GM23338 (cell line): ENCODE measurements around the gene CHCHD6. TPM values are rescaled to one million over a fixed set of nuclear protein-coding genes. Genes with fewer than 3 reads are reported as not detected.

Experiments
- ATAC-seq: fragments of 200-7000 bp; cut with Tn5 transposase; 3 replicates; pipeline ENCODE4 v1.9.1; 2020
- DNase-seq: peaks from one replicate; pipeline ENCODE4 v3.0.0-alpha.2; 2015; ENCODE audit warnings: low spot score
- H2AFZ ChIP-seq: fragments of 200-600 bp; sonication (generic); 2 replicates; pipeline ENCODE4 v1.8.0; 2016; ENCODE audit warnings: antibody characterized with exemption, mild to moderate bottlenecking, moderate library complexity
- H3F3A ChIP-seq: fragments of 200-600 bp; sonication (generic); replicated peaks from 2 replicates; pipeline ENCODE4 v1.8.0; 2017; ENCODE audit warnings: antibody characterized with exemption, mixed run types, low read depth
- H3K27ac ChIP-seq: fragments of 200-600 bp; sonication (generic); 2 replicates; pipeline ENCODE4 v1.6.1; 2016; ENCODE audit warnings: low read depth
- H3K27me3 ChIP-seq: fragments of 200-600 bp; sonication (generic); 2 replicates; pipeline ENCODE4 v1.8.0; 2016; ENCODE audit warnings: mild to moderate bottlenecking, mixed run types, moderate library complexity; ENCODE audit not compliant: insufficient read depth
- H3K36me3 ChIP-seq: fragments of 200-600 bp; sonication (generic); 2 replicates; pipeline ENCODE4 v1.8.0; 2016; ENCODE audit warnings: mild to moderate bottlenecking; ENCODE audit not compliant: insufficient read depth
- H3K4me1 ChIP-seq: fragments of 200-600 bp; sonication (generic); 2 replicates; pipeline ENCODE4 v1.8.0; 2016; ENCODE audit warnings: mild to moderate bottlenecking, moderate library complexity; ENCODE audit not compliant: insufficient read depth
- H3K4me2 ChIP-seq: fragments of 200-600 bp; sonication (generic); 2 replicates; pipeline ENCODE4 v1.7.1; 2017; ENCODE audit warnings: mixed run types
- H3K4me3 ChIP-seq: fragments of 200-600 bp; sonication (generic); 2 replicates; pipeline ENCODE4 v1.6.1; 2016; ENCODE audit warnings: mixed run types
- H3K79me2 ChIP-seq: fragments of 200-600 bp; sonication (generic); replicated peaks from 2 replicates; pipeline ENCODE4 v1.8.0; 2017; ENCODE audit warnings: mild to moderate bottlenecking; ENCODE audit not compliant: insufficient read depth
- H3K9me2 ChIP-seq: fragments of 200-600 bp; sonication (generic); 2 replicates; pipeline ENCODE4 v1.8.0; 2017; ENCODE audit not compliant: insufficient read depth
- H4K20me1 ChIP-seq: fragments of 200-600 bp; sonication (generic); replicated peaks from 2 replicates; pipeline ENCODE4 v1.8.0; 2017; ENCODE audit warnings: mild to moderate bottlenecking; ENCODE audit not compliant: insufficient read depth
- H3K27ac Mint-ChIP-seq: 2 replicates; pipeline ENCODE4 v1.8.0; 2020; ENCODE audit warnings: inconsistent platforms, mild to moderate bottlenecking, moderate library complexity, mixed read lengths
- H3K27me3 Mint-ChIP-seq: 3 replicates; pipeline ENCODE4 v1.8.0; 2022; ENCODE audit warnings: low read depth, mild to moderate bottlenecking, moderate library complexity, mixed read lengths, inconsistent platforms; ENCODE audit not compliant: insufficient read depth, poor library complexity
- H3K36me3 Mint-ChIP-seq: 3 replicates; pipeline ENCODE4 v1.8.0; 2021; ENCODE audit warnings: low read depth, mild to moderate bottlenecking, inconsistent platforms, moderate library complexity, mixed read lengths
- H3K4me1 Mint-ChIP-seq: 3 replicates; pipeline ENCODE4 v1.8.0; 2020; ENCODE audit warnings: mild to moderate bottlenecking, inconsistent platforms, mixed read lengths
- H3K4me3 Mint-ChIP-seq: 3 replicates; pipeline ENCODE4 v1.8.0; 2021; ENCODE audit warnings: moderate library complexity, mild to moderate bottlenecking, inconsistent platforms, mixed read lengths
- H3K9me3 Mint-ChIP-seq: 3 replicates; pipeline ENCODE4 v1.8.0; 2020; ENCODE audit warnings: moderate library complexity, mild to moderate bottlenecking, inconsistent platforms, mixed read lengths
- CREB1 ChIP-seq: fragments of 250-450 bp; sonication (Bioruptor Pico); IDR thresholded peaks from 2 replicates; pipeline ENCODE4 v1.5.0; 2020; ENCODE audit warnings: low read depth, mild to moderate bottlenecking, moderate library complexity
- EZH2 ChIP-seq: fragments of 200-600 bp; sonication (generic); IDR thresholded peaks from one replicate; pipeline ENCODE4 v1.8.0; 2017; ENCODE audit warnings: antibody characterized with exemption, mild to moderate bottlenecking, low read depth; ENCODE audit not compliant: unreplicated experiment
- EZH2phosphoT487 ChIP-seq: fragments of 200-600 bp; sonication (generic); IDR thresholded peaks from one replicate; pipeline ENCODE4 v1.8.1; 2018; ENCODE audit warnings: antibody characterized with exemption; ENCODE audit not compliant: unreplicated experiment
- JUNB ChIP-seq: IDR thresholded peaks from one replicate; pipeline ENCODE4 v1.6.1; 2016; ENCODE audit warnings: antibody characterized with exemption; ENCODE audit not compliant: unreplicated experiment
- NANOG ChIP-seq: IDR thresholded peaks from 2 replicates; pipeline ENCODE4 v1.6.1; 2016; ENCODE audit warnings: antibody characterized with exemption, borderline replicate concordance
- POLR2AphosphoS5 ChIP-seq: IDR thresholded peaks from 2 replicates; pipeline ENCODE4 v1.6.1; 2016; ENCODE audit warnings: antibody characterized with exemption, low read depth
- STAT1 ChIP-seq: IDR thresholded peaks from one replicate; pipeline ENCODE4 v1.6.1; 2016; ENCODE audit warnings: antibody characterized with exemption; ENCODE audit not compliant: unreplicated experiment
- ZNF114 ChIP-seq: fragments of 250-450 bp; sonication (Bioruptor Pico); IDR thresholded peaks from 2 replicates; pipeline ENCODE4 v1.5.0; 2020; ENCODE audit warnings: mild to moderate bottlenecking, moderate library complexity
- ZNF331 ChIP-seq: fragments of 250-450 bp; sonication (Bioruptor Pico); IDR thresholded peaks from 2 replicates; pipeline ENCODE4 v1.5.0; 2020; ENCODE audit warnings: low read depth, mild to moderate bottlenecking, moderate library complexity
- polyA plus RNA-seq: library from polyadenylated mRNA; unstranded; fragments of >200 nt; fragmentation: Nextera tagmentation; extraction: Ambion mirVana; gene quantifications from 2 replicates; pipeline ENCODE4 v1.2.1, GENCODE V29; 2016
- total RNA-seq: library from RNA; depleted of rRNA; stranded (reverse); fragments of >200 nt; shearing (Covaris generic); gene quantifications from 2 replicates; pipeline ENCODE4 v1.2.3, GENCODE V29; 2014
- TF ChIP-seq, protein P1 (sequence below), 2 experiments: fragments of 200-600 bp in 1 of 2; sonication (generic) in 1 of 2; conservative IDR thresholded peaks; 2 replicates each; pipeline versions ENCODE4 v1.5.1 to v1.6.1; 2016 to 2017; ENCODE audit warnings: antibody characterized with exemption in 2 of 2, low read depth in 2 of 2, mild to moderate bottlenecking in 2 of 2, moderate library complexity in 1 of 2
- TF ChIP-seq, protein P2 (sequence below): IDR thresholded peaks from 2 replicates; pipeline ENCODE4 v1.6.1; 2016; ENCODE audit warnings: antibody characterized with exemption
- TF ChIP-seq, protein P3 (sequence below): IDR thresholded peaks from one replicate; pipeline ENCODE4 v1.6.1; 2018; ENCODE audit warnings: antibody characterized with exemption; ENCODE audit not compliant: unreplicated experiment

The CHCHD6 gene
- total and polyA plus RNA-seq, 2 experiments from 2014 or later, result 28.8 to 43.0 TPM

DNA sequence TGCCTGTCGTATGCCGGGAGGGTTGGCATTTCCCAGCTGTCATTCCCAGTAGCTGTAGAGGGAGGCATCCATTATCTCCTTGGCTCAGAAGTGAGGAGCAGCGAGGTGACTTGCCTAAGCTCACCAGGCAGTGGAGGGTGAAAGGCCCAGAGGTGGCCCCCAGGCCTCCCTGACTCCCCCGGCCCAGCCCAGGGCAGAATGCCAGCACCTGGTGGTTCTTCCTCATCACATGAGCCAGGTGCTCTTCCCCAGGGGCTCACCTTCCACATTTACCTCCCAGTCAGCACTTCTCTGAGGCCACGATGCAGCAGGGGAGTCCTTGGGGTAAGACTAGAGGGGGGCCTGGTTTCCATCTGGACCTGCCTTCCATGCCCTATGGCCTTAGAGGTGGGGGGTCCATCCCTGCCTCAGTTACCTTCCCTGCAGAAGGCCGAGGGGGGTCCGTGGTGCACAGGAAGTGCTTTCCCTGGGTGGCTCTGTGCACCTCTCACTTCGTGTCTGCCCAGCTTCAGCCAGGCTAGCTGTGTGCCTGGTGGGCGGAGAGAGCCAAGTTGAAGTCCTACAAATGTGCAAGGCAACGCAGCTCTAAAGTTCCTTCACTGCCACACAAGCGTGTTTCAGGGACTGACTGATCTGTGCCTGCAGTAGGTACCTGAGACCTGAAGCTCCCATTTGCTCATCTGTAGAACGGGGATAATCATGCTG lies 208.6 kb downstream of the CHCHD6 start (continued):
- TF ChIP-seq, protein P1, sequence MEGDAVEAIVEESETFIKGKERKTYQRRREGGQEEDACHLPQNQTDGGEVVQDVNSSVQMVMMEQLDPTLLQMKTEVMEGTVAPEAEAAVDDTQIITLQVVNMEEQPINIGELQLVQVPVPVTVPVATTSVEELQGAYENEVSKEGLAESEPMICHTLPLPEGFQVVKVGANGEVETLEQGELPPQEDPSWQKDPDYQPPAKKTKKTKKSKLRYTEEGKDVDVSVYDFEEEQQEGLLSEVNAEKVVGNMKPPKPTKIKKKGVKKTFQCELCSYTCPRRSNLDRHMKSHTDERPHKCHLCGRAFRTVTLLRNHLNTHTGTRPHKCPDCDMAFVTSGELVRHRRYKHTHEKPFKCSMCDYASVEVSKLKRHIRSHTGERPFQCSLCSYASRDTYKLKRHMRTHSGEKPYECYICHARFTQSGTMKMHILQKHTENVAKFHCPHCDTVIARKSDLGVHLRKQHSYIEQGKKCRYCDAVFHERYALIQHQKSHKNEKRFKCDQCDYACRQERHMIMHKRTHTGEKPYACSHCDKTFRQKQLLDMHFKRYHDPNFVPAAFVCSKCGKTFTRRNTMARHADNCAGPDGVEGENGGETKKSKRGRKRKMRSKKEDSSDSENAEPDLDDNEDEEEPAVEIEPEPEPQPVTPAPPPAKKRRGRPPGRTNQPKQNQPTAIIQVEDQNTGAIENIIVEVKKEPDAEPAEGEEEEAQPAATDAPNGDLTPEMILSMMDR (conservative IDR thresholded peaks at IDR 0.05; ENCODE audit: low read depth in 2 of 2), result no peak
- TF ChIP-seq EZH2, result no peak
- no peak for TF ChIP-seq POLR2AphosphoS5
- TF ChIP-seq JUNB, result no peak
- no peak for TF ChIP-seq ZNF114 (CRISPR knock-in tag)
- no peak for TF ChIP-seq NANOG
- no peak for TF ChIP-seq CREB1
- TF ChIP-seq, protein P2, sequence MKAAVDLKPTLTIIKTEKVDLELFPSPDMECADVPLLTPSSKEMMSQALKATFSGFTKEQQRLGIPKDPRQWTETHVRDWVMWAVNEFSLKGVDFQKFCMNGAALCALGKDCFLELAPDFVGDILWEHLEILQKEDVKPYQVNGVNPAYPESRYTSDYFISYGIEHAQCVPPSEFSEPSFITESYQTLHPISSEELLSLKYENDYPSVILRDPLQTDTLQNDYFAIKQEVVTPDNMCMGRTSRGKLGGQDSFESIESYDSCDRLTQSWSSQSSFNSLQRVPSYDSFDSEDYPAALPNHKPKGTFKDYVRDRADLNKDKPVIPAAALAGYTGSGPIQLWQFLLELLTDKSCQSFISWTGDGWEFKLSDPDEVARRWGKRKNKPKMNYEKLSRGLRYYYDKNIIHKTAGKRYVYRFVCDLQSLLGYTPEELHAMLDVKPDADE, result no peak
- no peak for TF ChIP-seq STAT1

DNA sequence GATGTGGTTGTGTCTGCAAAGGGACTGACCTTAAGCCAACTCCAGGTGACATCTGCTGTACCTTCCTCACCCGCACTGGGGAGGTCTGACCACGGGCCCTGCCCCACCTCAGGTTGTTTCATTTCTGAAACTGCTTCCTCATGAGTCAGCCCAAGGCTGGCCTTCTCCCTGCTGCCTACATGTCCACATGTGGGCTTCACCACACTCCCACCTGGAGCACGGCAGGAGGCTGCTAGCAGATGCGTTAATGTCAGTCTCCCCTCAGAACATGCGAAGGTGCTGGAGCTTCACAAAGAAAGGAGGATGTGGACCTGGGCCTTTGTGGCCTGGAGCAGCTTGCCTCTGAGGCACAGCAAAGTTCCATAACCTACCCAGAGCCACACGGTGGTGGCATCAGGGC lies 209.5 kb downstream of the CHCHD6 start:
- peaks cover 14% of the 10 kb centered on the region for H3K4me1 Mint-ChIP-seq
- H3K4me3 ChIP-seq, result no peak overlapping the region
- H3K4me3 Mint-ChIP-seq, result no peak overlapping the region
- H3K4me1 ChIP-seq, result no peaks in the 10 kb centered on the region
- no peaks in the 10 kb centered on the region for H4K20me1 ChIP-seq
- H3K9me3 Mint-ChIP-seq, result no peaks in the 10 kb centered on the region
- peaks cover 4% of the 10 kb centered on the region; the same call in 2 of the 3 replicates for H3K36me3 Mint-ChIP-seq
- H3K27ac ChIP-seq, result no peak overlapping the region
- no peaks in the 10 kb centered on the region for H3K36me3 ChIP-seq
- H3K9me2 ChIP-seq, result no peaks in the 10 kb centered on the region
- no peak overlapping the region for H2AFZ ChIP-seq
- no peaks in the 10 kb centered on the region for H3F3A ChIP-seq
- H3K27me3 ChIP-seq, result no peaks in the 10 kb centered on the region
- ATAC-seq (no peak), DNase-seq (no peak)
- H3K79me2 ChIP-seq, result no peaks in the 10 kb centered on the region
- H3K27ac Mint-ChIP-seq, result no peak overlapping the region
- no peak overlapping the region for H3K4me2 ChIP-seq
- H3K27me3 Mint-ChIP-seq, result peaks cover 3% of the 10 kb centered on the region
- TF ChIP-seq, protein P1 (conservative IDR thresholded peaks at IDR 0.05; ENCODE audit: low read depth in 2 of 2), result no peak
- TF ChIP-seq NANOG, result no peak
- TF ChIP-seq EZH2phosphoT487, result no peak
- TF ChIP-seq, protein P3, sequence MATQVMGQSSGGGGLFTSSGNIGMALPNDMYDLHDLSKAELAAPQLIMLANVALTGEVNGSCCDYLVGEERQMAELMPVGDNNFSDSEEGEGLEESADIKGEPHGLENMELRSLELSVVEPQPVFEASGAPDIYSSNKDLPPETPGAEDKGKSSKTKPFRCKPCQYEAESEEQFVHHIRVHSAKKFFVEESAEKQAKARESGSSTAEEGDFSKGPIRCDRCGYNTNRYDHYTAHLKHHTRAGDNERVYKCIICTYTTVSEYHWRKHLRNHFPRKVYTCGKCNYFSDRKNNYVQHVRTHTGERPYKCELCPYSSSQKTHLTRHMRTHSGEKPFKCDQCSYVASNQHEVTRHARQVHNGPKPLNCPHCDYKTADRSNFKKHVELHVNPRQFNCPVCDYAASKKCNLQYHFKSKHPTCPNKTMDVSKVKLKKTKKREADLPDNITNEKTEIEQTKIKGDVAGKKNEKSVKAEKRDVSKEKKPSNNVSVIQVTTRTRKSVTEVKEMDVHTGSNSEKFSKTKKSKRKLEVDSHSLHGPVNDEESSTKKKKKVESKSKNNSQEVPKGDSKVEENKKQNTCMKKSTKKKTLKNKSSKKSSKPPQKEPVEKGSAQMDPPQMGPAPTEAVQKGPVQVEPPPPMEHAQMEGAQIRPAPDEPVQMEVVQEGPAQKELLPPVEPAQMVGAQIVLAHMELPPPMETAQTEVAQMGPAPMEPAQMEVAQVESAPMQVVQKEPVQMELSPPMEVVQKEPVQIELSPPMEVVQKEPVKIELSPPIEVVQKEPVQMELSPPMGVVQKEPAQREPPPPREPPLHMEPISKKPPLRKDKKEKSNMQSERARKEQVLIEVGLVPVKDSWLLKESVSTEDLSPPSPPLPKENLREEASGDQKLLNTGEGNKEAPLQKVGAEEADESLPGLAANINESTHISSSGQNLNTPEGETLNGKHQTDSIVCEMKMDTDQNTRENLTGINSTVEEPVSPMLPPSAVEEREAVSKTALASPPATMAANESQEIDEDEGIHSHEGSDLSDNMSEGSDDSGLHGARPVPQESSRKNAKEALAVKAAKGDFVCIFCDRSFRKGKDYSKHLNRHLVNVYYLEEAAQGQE, result no peak
- no peak for TF ChIP-seq POLR2AphosphoS5
- no peak for TF ChIP-seq ZNF331 (CRISPR knock-in tag)
- TF ChIP-seq STAT1, result no peak
- no peak for TF ChIP-seq CREB1
- no peak for TF ChIP-seq EZH2
- TF ChIP-seq, protein P2, result no peak
- no peak for TF ChIP-seq JUNB
